Liver (tissue), 3 donors: Measurements from ENCODE around the gene RFPL2.

ENCODE experiments used
- CTCF ChIP-seq: fragments of 150-350 bp; IDR thresholded peaks from 2 replicates; pipeline ENCODE4 v1.5.1; 2017; ENCODE audit warnings: improper control_type of control experiment, low read depth, low read length; ENCODE audit not compliant: missing input control
- EGR1 ChIP-seq, 2 donors: IDR thresholded peaks; 2 replicates each; pipeline ENCODE4 v1.6.1; 2016 to 2018; ENCODE audit warnings: antibody characterized with exemption in 2 of 2, low read depth in 2 of 2
- TAF1 ChIP-seq: conservative IDR thresholded peaks from 2 replicates; pipeline ENCODE4 v1.6.1; 2016; ENCODE audit warnings: antibody characterized with exemption, mild to moderate bottlenecking
- YY1 ChIP-seq: IDR thresholded peaks from 2 replicates; pipeline ENCODE4 v1.6.1; 2016; ENCODE audit warnings: antibody characterized with exemption, mild to moderate bottlenecking
- donor health status: healthy.
- donor health status: healthy.

- no peak for TF ChIP-seq TAF1
- TF ChIP-seq CTCF, result no peak
- no peak for TF ChIP-seq YY1
- TF ChIP-seq EGR1 (IDR thresholded peaks at IDR 0.05; ENCODE audit: low read depth in 2 of 2), result no peak
Measured at GRCh38 chr22:32158712-32159533, 46.0 kb downstream of the RFPL2 start, which contains the start of gene C22orf42.
